ENCODE measurements around the gene VWA7.

The VWA7 gene

GRCh38 chr6:31785475-31785874 is 8.3 kb upstream of the VWA7 start:
- no peak overlapping the region for H3K4me3 ChIP-seq (ENCODE audit: low read depth, low read length)
- H3K4me1 ChIP-seq (ENCODE audit: control insufficient read depth, insufficient read depth, low read length) = no peaks in the 10 kb centered on the region
- no peaks in the 10 kb centered on the region for H3K27me3 ChIP-seq (ENCODE audit: control insufficient read depth, insufficient read depth, low read length)
- peaks cover 83% of the 10 kb centered on the region for H3K36me3 ChIP-seq (ENCODE audit: control insufficient read depth, insufficient read depth, low read length)
- H3K9ac ChIP-seq (ENCODE audit: low read depth, low read length) = no peak overlapping the region
- no peak overlapping the region for H3K27ac ChIP-seq (ENCODE audit: low read depth, low read length)
- H3K9me3 ChIP-seq (ENCODE audit: control insufficient read depth, insufficient read depth, low read length) = no peaks in the 10 kb centered on the region

DNA sequence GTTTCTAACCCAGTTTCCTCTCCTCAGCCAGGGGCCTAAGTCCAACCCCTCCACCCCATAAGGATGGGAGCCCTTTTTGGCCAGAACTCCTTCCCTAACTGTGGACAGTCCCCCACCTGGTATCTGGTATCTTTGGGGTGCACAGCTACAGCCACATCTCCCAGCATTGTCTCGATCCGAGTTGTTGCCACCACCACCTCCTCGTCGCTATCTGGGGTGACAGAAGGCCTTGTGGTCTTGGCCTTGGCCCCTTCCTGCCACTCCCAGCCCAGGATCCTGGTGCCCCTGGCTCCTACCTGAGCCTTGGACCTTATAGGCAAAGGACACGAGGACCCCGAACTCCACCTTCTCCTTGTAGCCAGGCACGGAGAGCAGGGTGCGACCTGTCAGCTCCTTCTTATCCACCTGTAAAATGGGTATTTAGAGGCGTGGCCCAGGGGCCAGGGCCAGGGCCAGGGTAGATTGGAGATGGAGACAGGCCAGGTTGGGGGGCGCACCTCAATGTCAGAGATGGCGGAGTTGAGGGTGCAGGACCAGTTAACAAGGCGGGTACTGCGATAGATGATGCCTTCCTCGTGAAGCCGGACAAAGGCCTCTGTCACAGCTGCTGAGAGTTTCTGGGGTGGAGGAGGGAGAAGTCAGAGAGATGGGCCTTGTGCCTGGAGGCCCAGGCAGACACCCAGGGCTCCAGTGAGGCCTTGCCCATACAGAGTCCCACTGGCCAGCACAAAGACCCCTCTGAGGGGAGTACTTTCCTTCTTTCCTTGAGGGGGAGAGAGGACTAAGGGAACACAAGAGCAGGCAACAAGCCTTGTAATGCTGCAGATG is 7.2 kb upstream of the VWA7 start:
- Histone ChIP-seq H3K4me3 (ENCODE audit: low read depth, low read length) (no peak overlapping the region), H3K27ac (ENCODE audit: low read depth, low read length) (no peak overlapping the region), H3K9me3 (ENCODE audit: control insufficient read depth, insufficient read depth, low read length) (no peaks in the 10 kb centered on the region), H3K36me3 (ENCODE audit: control insufficient read depth, insufficient read depth, low read length) (peaks cover 87% of the 10 kb centered on the region), H3K27me3 (ENCODE audit: control insufficient read depth, insufficient read depth, low read length) (no peaks in the 10 kb centered on the region), H3K9ac (ENCODE audit: low read depth, low read length) (no peak overlapping the region), H3K4me1 (ENCODE audit: control insufficient read depth, insufficient read depth, low read length) (no peaks in the 10 kb centered on the region)

- H3K27ac ChIP-seq (ENCODE audit: low read depth, low read length) = no peak overlapping the region
- 0 out of 2 replicates have a peak, but pooled peaks cover under 1% of the 10 kb centered on the region for H3K4me1 ChIP-seq (ENCODE audit: control insufficient read depth, insufficient read depth, low read length)
- H3K9me3 ChIP-seq (ENCODE audit: control insufficient read depth, insufficient read depth, low read length) = no peaks in the 10 kb centered on the region
- no peak overlapping the region for H3K9ac ChIP-seq (ENCODE audit: low read depth, low read length)
- H3K36me3 ChIP-seq (ENCODE audit: control insufficient read depth, insufficient read depth, low read length) = peaks cover 95% of the 10 kb centered on the region
- no peak overlapping the region for H3K4me3 ChIP-seq (ENCODE audit: low read depth, low read length)
- no peaks in the 10 kb centered on the region for H3K27me3 ChIP-seq (ENCODE audit: control insufficient read depth, insufficient read depth, low read length)
Observed at GRCh38 chr6:31782126-31782855, 5.2 kb upstream of the VWA7 start.

DNA sequence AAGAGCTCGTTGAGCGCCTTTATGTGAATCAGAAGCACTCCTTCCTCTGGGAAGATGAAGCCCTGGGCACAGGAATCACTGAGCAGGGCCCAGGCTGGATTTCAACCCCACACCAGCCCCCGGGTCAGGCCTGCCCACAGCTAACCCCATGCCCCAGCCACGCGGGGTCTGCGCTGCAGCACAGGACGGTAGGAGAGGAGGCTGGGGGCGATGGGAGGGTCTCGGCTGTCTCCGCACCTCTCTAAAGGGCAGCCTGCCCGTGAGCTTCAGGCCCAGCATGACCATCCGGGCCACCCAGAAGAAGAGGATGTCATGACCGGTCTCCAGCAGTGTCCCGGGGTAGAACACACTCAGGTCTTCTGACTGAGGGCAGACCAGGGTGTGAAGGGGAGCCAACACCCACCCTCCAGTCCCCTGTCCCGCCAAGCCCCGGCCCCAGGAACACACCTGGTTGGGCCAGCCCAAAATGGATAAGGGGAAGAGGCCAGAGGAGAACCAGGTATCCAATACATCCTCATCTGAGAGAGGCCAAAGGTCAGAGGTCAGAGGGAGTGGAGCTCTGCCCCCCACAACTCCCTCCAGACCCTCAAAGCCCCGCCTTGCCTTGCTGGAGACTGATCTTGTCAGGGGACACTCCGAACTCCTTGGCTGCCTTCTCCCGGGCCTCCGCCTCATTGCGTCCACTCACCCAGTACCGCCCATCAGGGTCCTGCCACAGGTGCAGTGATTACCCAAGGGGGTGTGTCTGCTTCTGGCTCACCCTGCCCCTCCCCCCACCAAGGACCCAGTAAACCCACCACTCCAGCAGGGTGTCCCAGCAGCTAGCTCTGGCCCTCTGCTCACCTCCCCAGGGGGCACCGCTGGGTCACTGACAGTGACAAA is 4.4 kb upstream of the VWA7 start:
- no peak overlapping the region for H3K9ac ChIP-seq (ENCODE audit: low read depth, low read length)
- peaks cover 6% of the 10 kb centered on the region; the same call in 1 of the 2 replicates for H3K4me1 ChIP-seq (ENCODE audit: control insufficient read depth, insufficient read depth, low read length)
- peaks cover 87% of the 10 kb centered on the region for H3K36me3 ChIP-seq (ENCODE audit: control insufficient read depth, insufficient read depth, low read length)

GRCh38 chr6:31780507-31781243 is 3.5 kb upstream of the VWA7 start:
- peaks cover 6% of the 10 kb centered on the region; the same call in 1 of the 2 replicates for H3K4me1 ChIP-seq (ENCODE audit: control insufficient read depth, insufficient read depth, low read length)

More for the DNA sequence above, 4.4 kb upstream of the VWA7 start:
- Histone ChIP-seq H3K27ac (ENCODE audit: low read depth, low read length) (no peak overlapping the region), H3K27me3 (ENCODE audit: control insufficient read depth, insufficient read depth, low read length) (no peaks in the 10 kb centered on the region), H3K4me3 (ENCODE audit: low read depth, low read length) (no peak overlapping the region), H3K9me3 (ENCODE audit: control insufficient read depth, insufficient read depth, low read length) (no peaks in the 10 kb centered on the region)

GRCh38 chr6:31779908-31780307 is 2.8 kb upstream of the VWA7 start:
- no peaks in the 10 kb centered on the region for H3K9me3 ChIP-seq (ENCODE audit: control insufficient read depth, insufficient read depth, low read length)
- H3K9ac ChIP-seq (ENCODE audit: low read depth, low read length) = no peak overlapping the region
- peaks cover 6% of the 10 kb centered on the region; the same call in 1 of the 2 replicates for H3K4me1 ChIP-seq (ENCODE audit: control insufficient read depth, insufficient read depth, low read length)
- H3K4me3 ChIP-seq (ENCODE audit: low read depth, low read length) = no peak overlapping the region
- peaks cover 73% of the 10 kb centered on the region for H3K36me3 ChIP-seq (ENCODE audit: control insufficient read depth, insufficient read depth, low read length)
- no peaks in the 10 kb centered on the region for H3K27me3 ChIP-seq (ENCODE audit: control insufficient read depth, insufficient read depth, low read length)
- no peak overlapping the region for H3K27ac ChIP-seq (ENCODE audit: low read depth, low read length)

More at GRCh38 chr6:31780507-31781243, 3.5 kb upstream of the VWA7 start:
- Histone ChIP-seq H3K4me3 (ENCODE audit: low read depth, low read length) (no peak overlapping the region), H3K27ac (ENCODE audit: low read depth, low read length) (no peak overlapping the region), H3K36me3 (ENCODE audit: control insufficient read depth, insufficient read depth, low read length) (peaks cover 81% of the 10 kb centered on the region), H3K27me3 (ENCODE audit: control insufficient read depth, insufficient read depth, low read length) (no peaks in the 10 kb centered on the region), H3K9me3 (ENCODE audit: control insufficient read depth, insufficient read depth, low read length) (no peaks in the 10 kb centered on the region), H3K9ac (ENCODE audit: low read depth, low read length) (no peak overlapping the region)

GRCh38 chr6:31778999-31779885 is 2.1 kb upstream of the VWA7 start:
- Histone ChIP-seq H3K4me3 (ENCODE audit: low read depth, low read length) (no peak overlapping the region), H3K9me3 (ENCODE audit: control insufficient read depth, insufficient read depth, low read length) (no peaks in the 10 kb centered on the region), H3K27me3 (ENCODE audit: control insufficient read depth, insufficient read depth, low read length) (no peaks in the 10 kb centered on the region), H3K27ac (ENCODE audit: low read depth, low read length) (no peak overlapping the region), H3K9ac (ENCODE audit: low read depth, low read length) (no peak overlapping the region), H3K4me1 (ENCODE audit: control insufficient read depth, insufficient read depth, low read length) (peaks cover 6% of the 10 kb centered on the region; the same call in 1 of the 2 replicates), H3K36me3 (ENCODE audit: control insufficient read depth, insufficient read depth, low read length) (peaks cover 66% of the 10 kb centered on the region)

DNA sequence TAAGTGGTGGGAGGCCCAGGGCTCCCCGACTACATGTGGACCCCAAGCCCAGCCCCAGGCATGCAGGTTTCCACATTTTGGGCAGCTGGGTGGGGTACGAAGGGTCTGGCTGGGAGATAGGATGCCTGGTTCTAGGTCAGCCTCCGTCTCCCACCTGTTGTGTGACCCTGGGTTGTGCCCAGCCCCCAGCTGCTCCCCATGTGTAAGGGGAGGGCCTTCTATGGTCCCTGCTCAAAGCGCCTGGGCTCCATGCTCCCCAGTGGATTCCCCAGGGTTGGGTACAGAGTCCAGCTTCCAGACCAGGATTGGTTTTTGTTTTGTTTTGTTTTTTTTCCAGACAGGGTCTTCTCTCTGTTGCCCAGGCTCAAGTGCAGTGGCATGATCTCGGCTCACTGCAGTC is 1.1 kb upstream of the VWA7 start:
- Histone ChIP-seq H3K4me1 (ENCODE audit: control insufficient read depth, insufficient read depth, low read length) (peaks cover 6% of the 10 kb centered on the region; the same call in 1 of the 2 replicates), H3K9ac (ENCODE audit: low read depth, low read length) (no peak overlapping the region), H3K4me3 (ENCODE audit: low read depth, low read length) (no peak overlapping the region), H3K9me3 (ENCODE audit: control insufficient read depth, insufficient read depth, low read length) (no peaks in the 10 kb centered on the region), H3K27me3 (ENCODE audit: control insufficient read depth, insufficient read depth, low read length) (no peaks in the 10 kb centered on the region), H3K36me3 (ENCODE audit: control insufficient read depth, insufficient read depth, low read length) (peaks cover 56% of the 10 kb centered on the region), H3K27ac (ENCODE audit: low read depth, low read length) (no peak overlapping the region)

DNA sequence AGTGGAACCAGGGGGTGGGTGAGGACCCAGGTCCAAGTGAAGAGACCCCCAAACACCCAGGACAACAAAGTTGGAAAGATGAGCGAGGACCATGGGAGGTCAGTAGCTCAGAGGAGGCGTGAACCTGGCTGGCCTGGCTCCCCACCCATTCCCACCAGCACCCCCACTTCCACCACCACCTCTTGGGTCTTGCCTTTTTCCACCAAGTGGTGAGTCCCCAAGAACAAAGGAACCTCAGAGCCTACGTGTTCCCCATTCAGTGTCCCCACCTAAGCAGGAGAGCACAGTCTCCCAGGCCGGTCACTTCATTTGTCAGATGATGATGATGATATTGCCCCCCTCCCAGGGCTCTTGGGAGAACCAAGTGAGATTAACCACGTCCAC is 531 bp upstream of the VWA7 start:
- H3K27ac ChIP-seq (ENCODE audit: low read depth, low read length) = peak overlapping the region; percentile 27

More for the DNA sequence above, 531 bp upstream of the VWA7 start:
- Histone ChIP-seq H3K36me3 (ENCODE audit: control insufficient read depth, insufficient read depth, low read length) (peaks cover 51% of the 10 kb centered on the region), H3K4me1 (ENCODE audit: control insufficient read depth, insufficient read depth, low read length) (peaks cover 6% of the 10 kb centered on the region; the same call in 1 of the 2 replicates), H3K9ac (ENCODE audit: low read depth, low read length) (no peak overlapping the region), H3K9me3 (ENCODE audit: control insufficient read depth, insufficient read depth, low read length) (no peaks in the 10 kb centered on the region), H3K27me3 (ENCODE audit: control insufficient read depth, insufficient read depth, low read length) (no peaks in the 10 kb centered on the region), H3K4me3 (ENCODE audit: low read depth, low read length) (no peak overlapping the region)
